ENCODE results near the gene ALB. TPM values are rescaled to one million over a fixed set of nuclear protein-coding genes. Genes with fewer than 3 reads are reported as not detected.

The ALB gene
- total RNA-seq, 1 donor from 2014 or later: 0.63 TPM

DNA sequence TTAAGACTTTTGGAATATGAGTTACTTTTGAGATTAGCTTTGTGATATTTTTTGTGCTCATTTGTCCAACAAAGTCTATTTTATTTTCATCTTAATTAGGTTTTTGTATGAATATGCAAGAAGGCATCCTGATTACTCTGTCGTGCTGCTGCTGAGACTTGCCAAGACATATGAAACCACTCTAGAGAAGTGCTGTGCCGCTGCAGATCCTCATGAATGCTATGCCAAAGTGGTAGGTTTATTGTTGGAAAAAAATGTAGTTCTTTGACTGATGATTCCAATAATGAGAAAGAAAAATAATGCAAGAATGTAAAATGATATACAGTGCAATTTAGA lies 10.8 kb downstream of the ALB start:
- no peak overlapping the region for H3K4me3 Mint-ChIP-seq
- DNase-seq (ENCODE audit: low spot score in 2 of 2, unreplicated experiment in 2 of 2): no peak
- H3K27me3 Mint-ChIP-seq (ENCODE audit: low read depth): no peaks in the 10 kb centered on the region
- H3K27ac Mint-ChIP-seq: no peak overlapping the region
- no peaks in the 10 kb centered on the region for H3K36me3 Mint-ChIP-seq
- TF ChIP-seq, protein P1, sequence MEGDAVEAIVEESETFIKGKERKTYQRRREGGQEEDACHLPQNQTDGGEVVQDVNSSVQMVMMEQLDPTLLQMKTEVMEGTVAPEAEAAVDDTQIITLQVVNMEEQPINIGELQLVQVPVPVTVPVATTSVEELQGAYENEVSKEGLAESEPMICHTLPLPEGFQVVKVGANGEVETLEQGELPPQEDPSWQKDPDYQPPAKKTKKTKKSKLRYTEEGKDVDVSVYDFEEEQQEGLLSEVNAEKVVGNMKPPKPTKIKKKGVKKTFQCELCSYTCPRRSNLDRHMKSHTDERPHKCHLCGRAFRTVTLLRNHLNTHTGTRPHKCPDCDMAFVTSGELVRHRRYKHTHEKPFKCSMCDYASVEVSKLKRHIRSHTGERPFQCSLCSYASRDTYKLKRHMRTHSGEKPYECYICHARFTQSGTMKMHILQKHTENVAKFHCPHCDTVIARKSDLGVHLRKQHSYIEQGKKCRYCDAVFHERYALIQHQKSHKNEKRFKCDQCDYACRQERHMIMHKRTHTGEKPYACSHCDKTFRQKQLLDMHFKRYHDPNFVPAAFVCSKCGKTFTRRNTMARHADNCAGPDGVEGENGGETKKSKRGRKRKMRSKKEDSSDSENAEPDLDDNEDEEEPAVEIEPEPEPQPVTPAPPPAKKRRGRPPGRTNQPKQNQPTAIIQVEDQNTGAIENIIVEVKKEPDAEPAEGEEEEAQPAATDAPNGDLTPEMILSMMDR (IDR thresholded peaks at IDR 0.05; ENCODE audit: unreplicated experiment): no peak
- no peaks in the 10 kb centered on the region for H3K9me3 Mint-ChIP-seq
- H3K4me1 Mint-ChIP-seq: no peaks in the 10 kb centered on the region

DNA sequence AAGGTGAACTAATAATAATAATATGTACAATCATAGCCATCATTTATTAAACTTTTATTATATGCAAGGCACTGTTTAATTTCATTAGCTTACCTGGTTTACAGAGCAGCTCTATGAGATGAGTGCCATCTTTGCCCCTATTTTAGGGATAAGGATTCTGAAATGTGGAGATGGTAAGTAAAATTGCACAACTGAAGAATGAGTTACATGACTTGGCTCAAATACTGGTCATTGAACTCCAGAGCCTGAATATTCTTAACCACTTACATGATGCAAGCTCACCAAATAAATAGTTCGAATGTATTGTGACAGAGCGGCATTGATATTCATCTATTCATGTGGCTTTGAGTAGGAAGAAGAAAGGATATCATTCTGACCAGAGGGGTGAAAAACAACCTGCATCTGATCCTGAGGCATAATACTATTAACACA lies 11.7 kb downstream of the ALB start:
- TF ChIP-seq, protein P1 (IDR thresholded peaks at IDR 0.05; ENCODE audit: unreplicated experiment): no peak
- no peaks in the 10 kb centered on the region for H3K27me3 Mint-ChIP-seq (ENCODE audit: low read depth)
- DNase-seq (ENCODE audit: low spot score in 2 of 2, unreplicated experiment in 2 of 2): no peak
- no peaks in the 10 kb centered on the region for H3K4me1 Mint-ChIP-seq
- no peaks in the 10 kb centered on the region for H3K9me3 Mint-ChIP-seq
- no peak overlapping the region for H3K27ac Mint-ChIP-seq
- H3K36me3 Mint-ChIP-seq: no peaks in the 10 kb centered on the region
- H3K4me3 Mint-ChIP-seq: no peak overlapping the region

DNA sequence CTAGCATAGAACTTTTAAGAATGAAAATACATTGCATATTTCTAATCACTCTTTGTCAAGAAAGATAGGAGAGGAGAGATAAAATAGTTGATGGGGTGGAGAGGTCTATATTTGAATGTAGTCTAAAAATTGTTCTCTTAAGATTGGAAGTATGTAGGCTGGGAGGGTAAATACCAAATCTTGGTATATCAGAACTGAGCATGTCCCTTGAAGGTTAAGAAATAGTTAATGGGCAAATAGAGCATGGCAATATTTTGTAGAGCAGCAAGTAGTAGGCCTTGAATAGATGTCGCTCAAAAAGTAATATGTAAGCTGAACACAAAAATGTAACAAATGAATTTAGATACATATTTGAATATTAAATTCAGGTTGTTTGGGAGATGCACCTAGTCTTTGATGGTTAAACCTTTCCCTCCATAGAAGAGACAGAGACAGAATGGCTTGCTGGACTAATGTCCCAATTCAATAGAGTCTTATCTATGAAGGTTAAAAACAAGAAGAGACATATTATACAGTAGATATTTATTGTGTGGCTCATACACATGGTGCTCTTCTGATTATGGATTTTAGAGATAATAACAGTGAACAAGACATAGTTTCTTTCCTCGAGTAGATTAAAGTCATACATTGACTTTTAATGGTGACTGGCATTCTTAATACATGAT lies 12.5 kb downstream of the ALB start:
- Mint-ChIP-seq H3K36me3 (no peaks in the 10 kb centered on the region), H3K4me1 (no peaks in the 10 kb centered on the region), H3K4me3 (no peak overlapping the region), H3K9me3 (no peaks in the 10 kb centered on the region), H3K27me3 (ENCODE audit: low read depth) (no peaks in the 10 kb centered on the region), H3K27ac (no peak overlapping the region)
- DNase-seq (ENCODE audit: low spot score in 2 of 2, unreplicated experiment in 2 of 2): no peak
- TF ChIP-seq, protein P1 (IDR thresholded peaks at IDR 0.05; ENCODE audit: unreplicated experiment): no peak

DNA sequence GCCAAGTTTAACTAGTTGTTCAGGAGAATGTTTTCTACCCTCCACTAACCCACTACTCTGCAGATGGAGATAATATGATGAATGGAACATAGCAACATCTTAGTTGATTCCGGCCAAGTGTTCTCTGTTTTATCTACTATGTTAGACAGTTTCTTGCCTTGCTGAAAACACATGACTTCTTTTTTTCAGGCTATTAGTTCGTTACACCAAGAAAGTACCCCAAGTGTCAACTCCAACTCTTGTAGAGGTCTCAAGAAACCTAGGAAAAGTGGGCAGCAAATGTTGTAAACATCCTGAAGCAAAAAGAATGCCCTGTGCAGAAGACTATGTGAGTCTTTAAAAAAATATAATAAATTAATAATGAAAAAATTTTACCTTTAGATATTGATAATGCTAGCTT lies 13.3 kb downstream of the ALB start:
- Mint-ChIP-seq H3K4me1 (no peaks in the 10 kb centered on the region), H3K27ac (no peak overlapping the region)

DNA sequence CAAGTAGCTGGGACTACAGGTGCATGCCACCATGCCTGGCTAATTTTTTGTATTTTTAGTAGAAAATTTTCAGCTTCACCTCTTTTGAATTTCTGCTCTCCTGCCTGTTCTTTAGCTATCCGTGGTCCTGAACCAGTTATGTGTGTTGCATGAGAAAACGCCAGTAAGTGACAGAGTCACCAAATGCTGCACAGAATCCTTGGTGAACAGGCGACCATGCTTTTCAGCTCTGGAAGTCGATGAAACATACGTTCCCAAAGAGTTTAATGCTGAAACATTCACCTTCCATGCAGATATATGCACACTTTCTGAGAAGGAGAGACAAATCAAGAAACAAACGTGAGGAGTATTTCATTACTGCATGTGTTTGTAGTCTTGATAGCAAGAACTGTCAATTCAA lies 13.9 kb downstream of the ALB start:
- TF ChIP-seq, protein P1 (IDR thresholded peaks at IDR 0.05; ENCODE audit: unreplicated experiment): no peak
- DNase-seq (ENCODE audit: low spot score in 2 of 2, unreplicated experiment in 2 of 2): no peak
- H3K9me3 Mint-ChIP-seq: no peaks in the 10 kb centered on the region
- no peaks in the 10 kb centered on the region for H3K27me3 Mint-ChIP-seq (ENCODE audit: low read depth)
- H3K27ac Mint-ChIP-seq: no peak overlapping the region
- H3K36me3 Mint-ChIP-seq: no peaks in the 10 kb centered on the region
- no peaks in the 10 kb centered on the region for H3K4me1 Mint-ChIP-seq
- H3K4me3 Mint-ChIP-seq: no peak overlapping the region

More for the DNA sequence above, 13.3 kb downstream of the ALB start:
- DNase-seq (ENCODE audit: low spot score in 2 of 2, unreplicated experiment in 2 of 2): no peak
- Mint-ChIP-seq H3K4me3 (no peak overlapping the region), H3K9me3 (no peaks in the 10 kb centered on the region), H3K36me3 (no peaks in the 10 kb centered on the region), H3K27me3 (ENCODE audit: low read depth) (no peaks in the 10 kb centered on the region)
- TF ChIP-seq, protein P1 (IDR thresholded peaks at IDR 0.05; ENCODE audit: unreplicated experiment): no peak

DNA sequence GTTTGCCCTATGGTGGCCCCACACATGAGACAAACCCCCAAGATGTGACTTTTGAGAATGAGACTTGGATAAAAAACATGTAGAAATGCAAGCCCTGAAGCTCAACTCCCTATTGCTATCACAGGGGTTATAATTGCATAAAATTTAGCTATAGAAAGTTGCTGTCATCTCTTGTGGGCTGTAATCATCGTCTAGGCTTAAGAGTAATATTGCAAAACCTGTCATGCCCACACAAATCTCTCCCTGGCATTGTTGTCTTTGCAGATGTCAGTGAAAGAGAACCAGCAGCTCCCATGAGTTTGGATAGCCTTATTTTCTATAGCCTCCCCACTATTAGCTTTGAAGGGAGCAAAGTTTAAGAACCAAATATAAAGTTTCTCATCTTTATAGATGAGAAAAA lies 14.6 kb downstream of the ALB start:
- no peaks in the 10 kb centered on the region for H3K36me3 Mint-ChIP-seq
- no peaks in the 10 kb centered on the region for H3K9me3 Mint-ChIP-seq
- no peaks in the 10 kb centered on the region for H3K27me3 Mint-ChIP-seq (ENCODE audit: low read depth)
- TF ChIP-seq, protein P1 (IDR thresholded peaks at IDR 0.05; ENCODE audit: unreplicated experiment): no peak
- no peak overlapping the region for H3K27ac Mint-ChIP-seq
- no peak for DNase-seq (ENCODE audit: low spot score in 2 of 2, unreplicated experiment in 2 of 2)
- no peaks in the 10 kb centered on the region for H3K4me1 Mint-ChIP-seq
- H3K4me3 Mint-ChIP-seq: no peak overlapping the region

Measured in mesothelial cell of epicardium (in vitro differentiated cells).